SH-SY5Y (cell line): ENCODE measurements around the gene SLC39A13.

ENCODE experiments used
- GATA2 ChIP-seq: IDR thresholded peaks from 2 replicates; pipeline ENCODE4 v1.6.1; 2011; ENCODE audit warnings: mild to moderate bottlenecking, low read depth, low read length
- GATA3 ChIP-seq: IDR thresholded peaks from 2 replicates; pipeline ENCODE4 v1.6.1; 2011; ENCODE audit warnings: low read depth, mild to moderate bottlenecking, low read length, moderate library complexity

DNA sequence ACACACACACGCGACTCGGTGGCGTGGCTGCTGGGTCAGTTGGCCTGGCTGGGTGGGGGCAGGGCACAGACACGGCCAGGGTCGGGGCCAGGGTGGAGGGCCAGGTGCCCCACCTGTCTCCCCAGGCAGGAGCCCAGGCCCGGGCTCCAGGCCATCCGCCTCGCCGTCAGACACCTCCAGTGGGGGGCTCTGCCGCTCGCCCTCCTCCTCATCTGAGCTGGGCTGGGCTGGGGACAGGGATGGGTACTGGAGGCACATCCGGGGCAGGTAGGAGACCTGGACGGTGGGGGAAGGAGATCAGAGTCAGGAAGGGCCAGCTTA lies 49.7 kb upstream of the SLC39A13 start:
- TF ChIP-seq GATA2 (no peak), GATA3 (no peak)
